HCT116 (cell line): Measurements from ENCODE around the gene CAMK2N1. TPM values are rescaled to one million over a fixed set of nuclear protein-coding genes. Genes with fewer than 3 reads are reported as not detected.

Source experiments
- ATAC-seq: fragments of 200-7000 bp; cut with Tn5 transposase; 2 replicates; pipeline ENCODE4 v1.9.1; 2020; ENCODE audit warnings: mild to moderate bottlenecking, moderate library complexity
- BruUV-seq: library from RNA; stranded (reverse); fragments of 400-500 nt; replicated peaks from 2 replicates; lab custom pipeline; 2021; lab: Mats Ljungman, UMichigan
- CTCF ChIA-PET: fragments of 300-600 bp; sonication (Branson Sonifier 250); formaldehyde crosslinking; loops from one replicate; lab custom pipeline; 2021; ENCODE audit warnings: antibody characterized with exemption; lab: Charles Lee
- POLR2A ChIA-PET: fragments of 300-600, 350-600 bp; sonication (Branson Sonifier 250); formaldehyde crosslinking; loops from one replicate; lab custom pipeline; 2021; ENCODE audit warnings: antibody characterized with exemption; lab: Charles Lee
- RAD21 ChIA-PET, 2 experiments: fragments of 300-600 bp; sonication (Branson Sonifier 250); formaldehyde crosslinking; loops; one replicate each; lab custom pipeline; 2023; ENCODE audit warnings: low total read pairs in 2 of 2; ENCODE audit not compliant: uncharacterized antibody in 2 of 2, unreplicated experiment in 2 of 2, low non-redundant PET in 1 of 2; lab: Charles Lee
- DNase-seq: peaks from one replicate; pipeline ENCODE4 v3.0.0-alpha.2; 2010; ENCODE audit warnings: low read depth, low spot score
- H2AFZ ChIP-seq: fragments of 200-600 bp; shearing (Covaris generic), sonication (generic); 2 replicates; pipeline ENCODE4 v1.6.1; 2017; ENCODE audit warnings: low read depth, mixed run types, mixed read lengths, antibody characterized with exemption, low read length; ENCODE audit not compliant: poor library complexity, severe bottlenecking
- H3K27ac ChIP-seq: 2 replicates; pipeline ENCODE4 v1.5.1; 2012; ENCODE audit warnings: low read depth, low read length
- H3K27me3 ChIP-seq: fragments of 200-600 bp; sonication (generic); 2 replicates; pipeline ENCODE4 v1.6.1; 2016; ENCODE audit warnings: mixed run types, low read length, mixed read lengths; ENCODE audit not compliant: insufficient read depth
- H3K36me3 ChIP-seq, 2 experiments: fragments of 200-500 bp in 1 of 2; fragments of 200-600 bp in 1 of 2; sonication (Bioruptor generic) in 1 of 2; sonication (generic) in 1 of 2; 2 replicates each; pipeline versions ENCODE4 v1.5.1 to v1.6.1; 2014 to 2016; ENCODE audit warnings: low read length in 2 of 2, inconsistent platforms in 1 of 2, mixed read lengths in 1 of 2, mixed run types in 1 of 2; ENCODE audit not compliant: insufficient read depth in 2 of 2, control insufficient read depth in 1 of 2
- H3K4me1 ChIP-seq, 2 experiments: fragments of 200-600 bp in 1 of 2; sonication (generic) in 1 of 2; 2 replicates each; pipeline versions ENCODE4 v1.5.1 to v1.6.1; 2012 to 2017; ENCODE audit warnings: low read length in 2 of 2, inconsistent platforms in 1 of 2, mild to moderate bottlenecking in 1 of 2, mixed read lengths in 1 of 2, mixed run types in 1 of 2, moderate library complexity in 1 of 2; ENCODE audit not compliant: insufficient read depth in 2 of 2, control insufficient read depth in 1 of 2
- H3K4me2 ChIP-seq: fragments of 200-600 bp; sonication (generic); 2 replicates; pipeline ENCODE4 v1.6.1; 2017; ENCODE audit warnings: mixed run types, low read length, mixed read lengths
- H3K4me3 ChIP-seq, 2 experiments: fragments of 200-600 bp in 1 of 2; sonication (generic) in 1 of 2; replicated peaks in 1 of 2; 2 replicates each; pipeline ENCODE4 v1.5.1; 2011 to 2016; ENCODE audit warnings: low read length in 2 of 2, control low read depth in 1 of 2, low read depth in 1 of 2, mild to moderate bottlenecking in 1 of 2, mixed read lengths in 1 of 2, mixed run types in 1 of 2
- H3K79me2 ChIP-seq: fragments of 200-600 bp; sonication (generic); 2 replicates; pipeline ENCODE4 v1.6.1; 2017; ENCODE audit warnings: mild to moderate bottlenecking, mixed run types, low read length, moderate library complexity, mixed read lengths; ENCODE audit not compliant: insufficient read depth
- H3K9ac ChIP-seq: fragments of 200-600 bp; sonication (generic); 2 replicates; pipeline ENCODE4 v1.6.1; 2016; ENCODE audit warnings: low read length, mixed read lengths
- H3K9me2 ChIP-seq: fragments of 200-600 bp; sonication (generic), shearing (Covaris generic); 2 replicates; pipeline ENCODE4 v1.6.1; 2017; ENCODE audit warnings: mixed run types, mild to moderate bottlenecking, moderate library complexity; ENCODE audit not compliant: insufficient read depth
- H3K9me3 ChIP-seq, 2 experiments: fragments of 200-500 bp in 1 of 2; fragments of 200-600 bp in 1 of 2; sonication (Bioruptor generic) in 1 of 2; sonication (generic) in 1 of 2; 2 replicates each; pipeline ENCODE4 v1.6.1; 2014 to 2017; ENCODE audit warnings: low read length in 2 of 2, mixed read lengths in 2 of 2, inconsistent platforms in 1 of 2, low read depth in 1 of 2, mild to moderate bottlenecking in 1 of 2, mixed run types in 1 of 2, moderate library complexity in 1 of 2; ENCODE audit not compliant: control insufficient read depth in 1 of 2, insufficient read depth in 1 of 2
- H4K20me1 ChIP-seq: fragments of 200-600 bp; sonication (generic), shearing (Covaris generic); 2 replicates; pipeline ENCODE4 v1.6.1; 2017; ENCODE audit warnings: mixed run types, mild to moderate bottlenecking, moderate library complexity; ENCODE audit not compliant: insufficient read depth
- CBX3 ChIP-seq: IDR thresholded peaks from 2 replicates; pipeline ENCODE4 v1.6.1; 2012; ENCODE audit warnings: low read depth
- EZH2 ChIP-seq: fragments of 200-600 bp; sonication (generic); IDR thresholded peaks from 2 replicates; pipeline ENCODE4 v1.6.1; 2017; ENCODE audit warnings: antibody characterized with exemption, mixed run types
- FOSL1 ChIP-seq: IDR thresholded peaks from 2 replicates; pipeline ENCODE4 v1.6.1; 2012; ENCODE audit warnings: low read depth
- JUND ChIP-seq: IDR thresholded peaks from 2 replicates; pipeline ENCODE4 v1.6.1; 2012
- SIN3A ChIP-seq: IDR thresholded peaks from 2 replicates; pipeline ENCODE4 v1.6.1; 2012; ENCODE audit warnings: low read depth
- SP1 ChIP-seq: IDR thresholded peaks from 2 replicates; pipeline ENCODE4 v1.6.1; 2012; ENCODE audit warnings: low read depth
- SRF ChIP-seq: IDR thresholded peaks from 2 replicates; pipeline ENCODE4 v1.6.1; 2012; ENCODE audit warnings: low read depth
- YY1 ChIP-seq: IDR thresholded peaks from 2 replicates; pipeline ENCODE4 v1.6.1; 2011; ENCODE audit warnings: low read length, low read depth, moderate library complexity, mild to moderate bottlenecking; ENCODE audit not compliant: insufficient replicate concordance; ENCODE audit errors: extremely low read depth
- ZNF274 ChIP-seq: fragments of 200-500 bp; sonication (Bioruptor generic); IDR thresholded peaks from 2 replicates; pipeline ENCODE4 v1.6.1; 2014; ENCODE audit warnings: mild to moderate bottlenecking, low read depth, low read length, inconsistent platforms
- intact Hi-C: fragments of 100-400 bp; cut with micrococcal nuclease; formaldehyde crosslinking; loops from 2 replicates; pipeline ENCODE4 v1.10.0; 2022
- total RNA-seq: library from RNA; stranded (reverse); gene quantifications from one replicate; pipeline ENCODE4 v1.2.1, GENCODE V29; 2021; ENCODE audit not compliant: unreplicated experiment
- TF ChIP-seq, protein P1 (sequence below): IDR thresholded peaks from 2 replicates; pipeline ENCODE4 v1.6.1; 2011; ENCODE audit warnings: mild to moderate bottlenecking, low read length, moderate library complexity; ENCODE audit not compliant: insufficient replicate concordance; ENCODE audit errors: extremely low read depth

The CAMK2N1 gene
- total RNA-seq, 1 experiment from 2014 or later = 20.5 TPM

DNA sequence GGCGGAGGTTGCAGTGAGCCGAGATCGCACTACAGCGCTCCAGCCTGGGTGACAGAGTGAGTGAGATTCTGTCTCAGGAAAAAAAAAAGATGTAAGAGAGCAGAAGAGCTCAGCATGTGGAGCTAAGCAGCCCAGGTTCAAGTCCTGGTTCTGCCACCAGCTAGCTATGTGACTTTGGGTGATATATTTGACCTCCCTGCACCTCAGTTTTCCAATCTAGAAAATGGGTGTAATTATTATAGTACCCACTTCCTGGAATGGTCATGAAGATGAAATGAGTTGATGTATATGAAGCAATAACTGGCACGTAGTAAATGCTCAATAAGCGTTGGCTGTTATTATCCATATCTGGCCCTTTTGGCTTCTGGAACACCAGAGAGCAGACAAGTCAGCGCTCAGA is 38.2 kb downstream of the CAMK2N1 start:
- Histone ChIP-seq H3K79me2 (no peaks in the 10 kb centered on the region), H2AFZ (no peak overlapping the region), H3K9me2 (no peaks in the 10 kb centered on the region), H3K4me2 (no peak overlapping the region), H3K27me3 (no peaks in the 10 kb centered on the region; the same call in 1 of the 2 replicates), H3K36me3 (no peaks in the 10 kb centered on the region), H3K27ac (no peak overlapping the region), H3K4me1 (peaks cover 0 to 7% of the 10 kb centered on the region in 2 experiments; a peak in 2 of 4 replicates), H4K20me1 (no peaks in the 10 kb centered on the region), H3K9me3 (no peaks in the 10 kb centered on the region), H3K9ac (no peak overlapping the region), H3K4me3 (no peak overlapping the region)
- ATAC-seq = no peak
- no TSS peak for BruUV-seq
- TF ChIP-seq YY1 (no peak), SP1 (no peak), SIN3A (no peak), JUND (no peak), CBX3 (no peak), FOSL1 (no peak), EZH2 (no peak), ZNF274 (no peak), SRF (no peak)
- TF ChIP-seq, protein P1, sequence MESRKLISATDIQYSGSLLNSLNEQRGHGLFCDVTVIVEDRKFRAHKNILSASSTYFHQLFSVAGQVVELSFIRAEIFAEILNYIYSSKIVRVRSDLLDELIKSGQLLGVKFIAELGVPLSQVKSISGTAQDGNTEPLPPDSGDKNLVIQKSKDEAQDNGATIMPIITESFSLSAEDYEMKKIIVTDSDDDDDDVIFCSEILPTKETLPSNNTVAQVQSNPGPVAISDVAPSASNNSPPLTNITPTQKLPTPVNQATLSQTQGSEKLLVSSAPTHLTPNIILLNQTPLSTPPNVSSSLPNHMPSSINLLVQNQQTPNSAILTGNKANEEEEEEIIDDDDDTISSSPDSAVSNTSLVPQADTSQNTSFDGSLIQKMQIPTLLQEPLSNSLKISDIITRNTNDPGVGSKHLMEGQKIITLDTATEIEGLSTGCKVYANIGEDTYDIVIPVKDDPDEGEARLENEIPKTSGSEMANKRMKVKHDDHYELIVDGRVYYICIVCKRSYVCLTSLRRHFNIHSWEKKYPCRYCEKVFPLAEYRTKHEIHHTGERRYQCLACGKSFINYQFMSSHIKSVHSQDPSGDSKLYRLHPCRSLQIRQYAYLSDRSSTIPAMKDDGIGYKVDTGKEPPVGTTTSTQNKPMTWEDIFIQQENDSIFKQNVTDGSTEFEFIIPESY = no peak
- ChIA-PET RAD21 (no interaction called here), CTCF (no interaction called here), POLR2A (no interaction called here)
- DNase-seq = no peak
- intact Hi-C loops = no loop called here
